ENCODE data around the gene CDC40. TPM values are rescaled to one million over a fixed set of nuclear protein-coding genes. Genes with fewer than 3 reads are reported as not detected.
"Not testable (repeated sequence)": the region's sequence is repeated elsewhere in the genome, so short reads cannot be mapped to it uniquely, and the experiment has no call there.

The CDC40 gene
- total RNA-seq, 1 donor from 2014 or later: 23.2 TPM

- no peak for TF ChIP-seq CTCF (IDR thresholded peaks at IDR 0.05; ENCODE audit: unreplicated experiment)
- Mint-ChIP-seq H3K27me3 (ENCODE audit: unreplicated experiment) (no peaks in the 10 kb centered on the region), H3K4me1 (ENCODE audit: unreplicated experiment) (no peaks in the 10 kb centered on the region), H3K27ac (ENCODE audit: unreplicated experiment) (no peak overlapping the region), H3K9me3 (ENCODE audit: unreplicated experiment) (no peaks in the 10 kb centered on the region), H3K36me3 (ENCODE audit: low read depth, unreplicated experiment) (no peaks in the 10 kb centered on the region), H3K4me3 (ENCODE audit: unreplicated experiment) (no peak overlapping the region)
- no peak for DNase-seq (ENCODE audit: low spot score)
Measured at GRCh38 chr6:110233770-110234374, 53.6 kb downstream of the CDC40 start.

GRCh38 chr6:110236007-110236406 is 55.8 kb downstream of the CDC40 start:
- not testable (repeated sequence) for H3K36me3 Mint-ChIP-seq (ENCODE audit: low read depth, unreplicated experiment); H3K9me3 Mint-ChIP-seq (ENCODE audit: unreplicated experiment); H3K4me3 Mint-ChIP-seq (ENCODE audit: unreplicated experiment); DNase-seq (ENCODE audit: low spot score); H3K27me3 Mint-ChIP-seq (ENCODE audit: unreplicated experiment); H3K4me1 Mint-ChIP-seq (ENCODE audit: unreplicated experiment); H3K27ac Mint-ChIP-seq (ENCODE audit: unreplicated experiment)

GRCh38 chr6:110239526-110240274 is 59.5 kb downstream of the CDC40 start:
- Mint-ChIP-seq H3K36me3 (ENCODE audit: low read depth, unreplicated experiment) (no peaks in the 10 kb centered on the region), H3K4me3 (ENCODE audit: unreplicated experiment) (no peak overlapping the region), H3K9me3 (ENCODE audit: unreplicated experiment) (no peaks in the 10 kb centered on the region), H3K4me1 (ENCODE audit: unreplicated experiment) (no peaks in the 10 kb centered on the region), H3K27ac (ENCODE audit: unreplicated experiment) (no peak overlapping the region), H3K27me3 (ENCODE audit: unreplicated experiment) (no peaks in the 10 kb centered on the region)
- no peak for TF ChIP-seq CTCF (IDR thresholded peaks at IDR 0.05; ENCODE audit: unreplicated experiment)
- DNase-seq (ENCODE audit: low spot score): no peak

- H3K27ac Mint-ChIP-seq (ENCODE audit: unreplicated experiment); H3K36me3 Mint-ChIP-seq (ENCODE audit: low read depth, unreplicated experiment); H3K4me3 Mint-ChIP-seq (ENCODE audit: unreplicated experiment); H3K27me3 Mint-ChIP-seq (ENCODE audit: unreplicated experiment); H3K9me3 Mint-ChIP-seq (ENCODE audit: unreplicated experiment); DNase-seq (ENCODE audit: low spot score); H3K4me1 Mint-ChIP-seq (ENCODE audit: unreplicated experiment): not testable (repeated sequence)
Measured at GRCh38 chr6:110244621-110245020, 64.4 kb downstream of the CDC40 start.

GRCh38 chr6:110246378-110246777 is 66.2 kb downstream of the CDC40 start:
- Mint-ChIP-seq H3K4me1 (ENCODE audit: unreplicated experiment) (no peaks in the 10 kb centered on the region), H3K4me3 (ENCODE audit: unreplicated experiment) (no peak overlapping the region), H3K36me3 (ENCODE audit: low read depth, unreplicated experiment) (no peaks in the 10 kb centered on the region), H3K27me3 (ENCODE audit: unreplicated experiment) (peaks cover 1% of the 10 kb centered on the region), H3K9me3 (ENCODE audit: unreplicated experiment) (no peaks in the 10 kb centered on the region), H3K27ac (ENCODE audit: unreplicated experiment) (no peak overlapping the region)
- no peak for TF ChIP-seq CTCF (IDR thresholded peaks at IDR 0.05; ENCODE audit: unreplicated experiment)
- DNase-seq (ENCODE audit: low spot score): no peak

- no peak for TF ChIP-seq CTCF (IDR thresholded peaks at IDR 0.05; ENCODE audit: unreplicated experiment)
- no peaks in the 10 kb centered on the region for H3K9me3 Mint-ChIP-seq (ENCODE audit: unreplicated experiment)
- H3K36me3 Mint-ChIP-seq (ENCODE audit: low read depth, unreplicated experiment): no peaks in the 10 kb centered on the region
- H3K27ac Mint-ChIP-seq (ENCODE audit: unreplicated experiment): no peak overlapping the region
- peaks cover 1% of the 10 kb centered on the region for H3K27me3 Mint-ChIP-seq (ENCODE audit: unreplicated experiment)
- H3K4me3 Mint-ChIP-seq (ENCODE audit: unreplicated experiment): no peak overlapping the region
- H3K4me1 Mint-ChIP-seq (ENCODE audit: unreplicated experiment): no peaks in the 10 kb centered on the region
- no peak for DNase-seq (ENCODE audit: low spot score)
Measured at GRCh38 chr6:110246900-110247546, 66.8 kb downstream of the CDC40 start.

All from endothelial cell (in vitro differentiated cells).